ENCODE measurements around the gene GPR37. TPM values are rescaled to one million over a fixed set of nuclear protein-coding genes. Genes with fewer than 3 reads are reported as not detected.

The GPR37 gene
- total RNA-seq, 1 experiment from 2014 or later, result 1.6 TPM

- Histone ChIP-seq H3K23ac (ENCODE audit: insufficient read length, low read depth, low read length) (no peak overlapping the region), H3K14ac (ENCODE audit: insufficient read depth, low read length) (no peak overlapping the region), H4K8ac (replicated peaks; ENCODE audit: insufficient read length, low read depth, low read length) (no peak overlapping the region), H2BK120ac (ENCODE audit: low read depth, low read length, poor library complexity, severe bottlenecking) (no peak overlapping the region), H2BK12ac (ENCODE audit: insufficient read length, low read depth, low read length) (no peak overlapping the region), H4K5ac (ENCODE audit: insufficient read length, low read depth, low read length) (no peak overlapping the region), H3K27ac (ENCODE audit: insufficient read length, low read depth, low read length) (no peak overlapping the region), H2BK5ac (ENCODE audit: insufficient read length, low read length) (no peak overlapping the region), H3K4ac (ENCODE audit: low read depth, low read length) (no peak overlapping the region), H3K79me2 (ENCODE audit: insufficient read depth, low read length) (no peaks in the 10 kb centered on the region), H2BK15ac (ENCODE audit: low read depth, low read length) (no peak overlapping the region), H3K9ac (ENCODE audit: extremely low read depth, insufficient read length, low read length) (no peak overlapping the region), H3K23me2 (ENCODE audit: insufficient read length, low read depth, low read length, poor library complexity, severe bottlenecking) (no peaks in the 10 kb centered on the region), H2BK20ac (ENCODE audit: low read depth, low read length, poor library complexity, severe bottlenecking) (no peak overlapping the region), H3K56ac (ENCODE audit: insufficient read length, low read depth, low read length) (no peak overlapping the region), H3K4me1 (ENCODE audit: insufficient read depth, low read length) (no peaks in the 10 kb centered on the region), H3K4me2 (ENCODE audit: insufficient read depth, insufficient read length, low read length) (no peak overlapping the region), H3T11ph (ENCODE audit: low read length) (no peak overlapping the region), H3K27me3 (ENCODE audit: insufficient read depth, low read length) (no peaks in the 10 kb centered on the region), H2AFZ (ENCODE audit: low read length) (no peak overlapping the region), H3K9me3 (ENCODE audit: control insufficient read depth, low read depth, low read length) (no peaks in the 10 kb centered on the region), H4K91ac (ENCODE audit: insufficient read length, low read depth, low read length) (no peak overlapping the region), H2AK5ac (ENCODE audit: insufficient read length, low read length) (no peak overlapping the region), H4K20me1 (ENCODE audit: control insufficient read depth, insufficient read depth, insufficient read length) (no peaks in the 10 kb centered on the region), H3K18ac (ENCODE audit: insufficient read length, low read depth, low read length) (no peak overlapping the region), H3K79me1 (ENCODE audit: insufficient read depth, low read depth, low read length, poor library complexity, severe bottlenecking) (no peaks in the 10 kb centered on the region)
- DNase-seq, result no peak
- no peaks in the 10 kb centered on the region for H3K9me3 Mint-ChIP-seq
- no peak overlapping the region for H3K4me3 Mint-ChIP-seq
- no peaks in the 10 kb centered on the region for H3K36me3 Mint-ChIP-seq (ENCODE audit: insufficient read depth in 1 of 3, low read depth in 3 of 3)
- H3K27me3 Mint-ChIP-seq (ENCODE audit: low read depth), result no peaks in the 10 kb centered on the region
- no CpG with 5 or more reads among the region's 6 CpGs for WGBS (ENCODE audit: extremely low coverage, insufficient read length, low lambda C conversion rate)
- H3K27ac Mint-ChIP-seq, result no peak overlapping the region
- no peak for TF ChIP-seq CTCF (conservative IDR thresholded peaks at IDR 0.05)
- H3K4me1 Mint-ChIP-seq, result peaks cover 0 to under 1% of the 10 kb centered on the region in 2 experiments; a peak in 1 of 4 replicates
These were observed 33.9 kb upstream of the GPR37 start for GRCh38 chr7:124799448-124799847.

Data from H9 (cell line).